GM18868 (cell line): ENCODE data around the gene KLHL10.
A peak's percentile ranks its signal among the peaks of the same experiment; 100 is the strongest.
"Not testable (repeated sequence)": the region's sequence is repeated elsewhere in the genome, so short reads cannot be mapped to it uniquely, and the experiment has no call there.

Experiments used
- ATAC-seq: cut with Tn5 transposase; IDR thresholded peaks from one replicate; pipeline ENCODE4 v1.9.1; 2021; ENCODE audit warnings: mild to moderate bottlenecking, moderate library complexity; ENCODE audit not compliant: unreplicated experiment

KLHL10 gene

DNA sequence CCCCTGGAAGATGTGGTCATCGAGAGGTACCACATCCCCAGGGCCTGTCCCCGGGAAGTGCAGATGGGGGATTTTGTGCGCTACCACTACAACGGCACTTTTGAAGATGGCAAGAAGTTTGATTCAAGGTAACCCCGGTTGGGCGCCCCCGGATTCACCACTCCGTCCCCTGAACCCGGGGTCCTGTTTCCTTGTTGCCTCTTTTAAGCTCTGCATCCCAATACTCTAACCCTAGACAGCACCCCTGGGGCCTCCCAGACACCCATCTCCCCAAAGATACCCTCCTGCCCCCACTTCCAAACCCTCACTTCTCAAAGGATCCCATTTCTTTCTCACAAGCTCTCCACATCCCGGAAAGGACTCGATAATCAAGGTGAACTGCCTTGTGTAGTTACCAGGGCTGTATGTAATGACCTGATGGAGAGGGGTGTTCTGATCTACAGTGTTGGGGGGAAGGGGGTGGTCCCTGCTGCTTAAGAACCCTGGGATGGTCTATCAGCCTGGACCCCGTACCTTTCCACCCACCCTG is 24.4 kb upstream of the KLHL10 start:
- ATAC-seq = no peak

DNA sequence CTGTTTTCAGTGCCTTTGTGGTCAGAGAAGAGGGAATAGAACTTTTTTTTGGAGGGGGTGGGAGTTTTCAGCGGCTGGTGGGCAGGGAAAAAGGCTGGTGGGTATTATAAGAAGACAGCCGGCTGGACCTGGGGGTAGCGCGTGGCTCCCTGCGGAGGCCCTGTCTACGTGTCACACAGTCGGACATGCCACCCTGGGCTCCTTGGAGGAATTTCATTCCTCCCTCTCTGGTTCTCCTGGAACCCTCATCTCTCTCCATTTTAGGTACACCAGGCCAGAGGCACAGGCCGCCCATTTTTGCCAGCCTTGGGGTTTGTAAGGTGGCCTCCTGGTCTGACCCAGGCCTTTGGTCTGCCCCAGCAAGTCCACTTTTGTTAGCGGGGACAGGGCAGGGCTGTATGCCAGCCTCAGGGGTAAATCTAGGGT is 23.9 kb upstream of the KLHL10 start:
- ATAC-seq = no peak

DNA sequence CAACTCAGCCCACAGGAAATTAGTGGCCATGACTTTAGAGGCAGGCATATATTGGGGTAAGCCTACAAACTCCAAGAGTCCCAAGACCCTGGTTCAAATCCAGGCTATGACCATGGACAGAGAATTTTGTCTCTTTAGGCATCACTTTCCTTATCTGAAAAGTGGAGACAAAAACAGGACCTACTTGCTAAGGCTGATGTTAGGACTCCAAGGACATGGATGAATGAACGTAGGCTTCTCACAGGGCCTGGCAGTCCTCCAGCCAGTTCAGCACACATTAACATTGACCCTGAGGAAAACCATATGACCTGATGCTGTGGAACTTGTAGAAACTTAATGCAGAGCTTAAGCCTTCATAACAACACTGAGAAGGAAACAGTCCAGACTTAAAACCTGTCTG is 23.4 kb upstream of the KLHL10 start:
- no peak for ATAC-seq

DNA sequence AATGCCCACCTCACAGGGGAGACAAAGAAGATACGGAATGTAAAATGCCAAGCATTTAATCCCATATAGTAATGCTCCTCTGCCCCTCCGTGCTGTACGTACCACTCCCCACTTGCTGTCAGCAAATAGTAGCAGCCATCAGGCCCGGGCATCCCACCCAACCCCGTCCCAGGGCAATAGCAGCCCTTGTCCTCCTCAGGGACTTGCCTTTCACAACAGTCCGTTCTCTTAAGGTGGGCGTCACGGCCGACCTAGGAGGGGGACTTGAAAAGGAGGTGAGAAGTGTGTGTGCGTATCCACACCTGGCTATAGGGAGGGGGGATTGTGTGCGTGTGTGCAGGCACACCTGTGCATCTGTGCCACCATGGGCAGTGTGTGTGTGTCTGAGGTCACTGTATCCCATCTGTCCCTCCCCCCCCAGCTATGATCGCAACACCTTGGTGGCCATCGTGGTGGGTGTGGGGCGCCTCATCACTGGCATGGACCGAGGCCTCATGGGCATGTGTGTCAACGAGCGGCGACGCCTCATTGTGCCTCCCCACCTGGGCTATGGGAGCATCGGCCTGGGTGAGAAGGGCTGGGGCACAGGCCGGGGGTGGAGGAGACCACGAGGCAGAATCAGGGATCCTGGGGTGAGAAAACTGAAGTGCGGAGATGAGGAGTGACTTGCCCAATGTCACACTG is 20.8 kb upstream of the KLHL10 start:
- ATAC-seq = no peak

DNA sequence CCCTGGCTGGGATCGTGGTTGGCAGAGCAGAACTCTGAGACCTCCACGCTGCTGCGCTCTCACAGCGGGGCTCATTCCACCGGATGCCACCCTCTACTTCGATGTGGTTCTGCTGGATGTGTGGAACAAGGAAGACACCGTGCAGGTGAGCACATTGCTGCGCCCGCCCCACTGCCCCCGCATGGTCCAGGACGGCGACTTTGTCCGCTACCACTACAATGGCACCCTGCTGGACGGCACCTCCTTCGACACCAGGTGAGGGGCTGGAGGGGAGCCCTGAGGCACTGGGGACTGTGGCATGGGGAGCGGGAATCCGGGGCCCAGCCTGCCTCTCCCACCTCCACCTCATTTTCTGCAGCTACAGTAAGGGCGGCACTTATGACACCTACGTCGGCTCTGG is 19.6 kb upstream of the KLHL10 start:
- no peak for ATAC-seq

DNA sequence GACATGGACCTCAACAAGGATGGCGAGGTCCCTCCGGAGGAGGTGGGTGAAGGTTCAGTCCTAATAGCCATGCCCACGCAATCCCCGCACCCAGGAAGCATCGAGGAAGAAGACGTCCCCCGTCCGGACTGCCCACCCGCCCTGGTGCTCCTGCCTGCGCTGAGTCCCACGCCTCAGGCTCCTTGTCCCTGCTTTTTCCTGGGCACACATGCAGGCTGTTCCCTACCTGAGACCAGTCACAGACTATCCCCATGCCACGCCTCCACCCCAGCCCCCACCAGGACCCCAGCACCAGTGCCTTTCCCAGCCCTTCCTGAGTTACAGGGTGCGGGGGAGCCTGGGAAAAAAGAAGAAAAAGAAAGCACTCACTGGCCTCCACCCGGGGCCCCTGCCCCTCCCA is 15.8 kb upstream of the KLHL10 start:
- no peak for ATAC-seq

DNA sequence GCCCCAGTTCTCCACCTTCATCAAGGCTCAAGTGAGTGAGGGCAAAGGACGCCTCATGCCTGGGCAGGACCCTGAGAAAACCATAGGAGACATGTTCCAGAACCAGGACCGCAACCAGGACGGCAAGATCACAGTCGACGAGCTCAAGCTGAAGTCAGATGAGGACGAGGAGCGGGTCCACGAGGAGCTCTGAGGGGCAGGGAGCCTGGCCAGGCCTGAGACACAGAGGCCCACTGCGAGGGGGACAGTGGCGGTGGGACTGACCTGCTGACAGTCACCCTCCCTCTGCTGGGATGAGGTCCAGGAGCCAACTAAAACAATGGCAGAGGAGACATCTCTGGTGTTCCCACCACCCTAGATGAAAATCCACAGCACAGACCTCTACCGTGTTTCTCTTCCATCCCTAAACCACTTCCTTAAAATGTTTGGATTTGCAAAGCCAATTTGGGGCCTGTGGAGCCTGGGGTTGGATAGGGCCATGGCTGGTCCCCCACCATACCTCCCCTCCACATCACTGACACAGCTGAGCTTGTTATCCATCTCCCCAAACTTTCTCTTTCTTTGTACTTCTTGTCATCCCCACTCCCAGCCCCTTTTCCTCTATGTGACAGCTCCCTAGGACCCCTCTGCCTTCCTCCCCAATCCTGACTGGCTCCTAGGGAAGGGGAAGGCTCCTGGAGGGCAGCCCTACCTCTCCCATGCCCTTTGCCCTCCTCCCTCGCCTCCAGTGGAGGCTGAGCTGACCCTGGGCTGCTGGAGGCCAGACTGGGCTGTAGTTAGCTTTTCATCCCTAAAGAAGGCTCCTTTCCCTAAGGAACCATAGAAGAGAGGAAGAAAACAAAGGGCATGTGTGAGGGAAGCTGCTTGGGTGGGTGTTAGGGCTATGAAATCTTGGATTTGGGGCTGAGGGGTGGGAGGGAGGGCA is 15.1 kb upstream of the KLHL10 start:
- ATAC-seq = no peak

DNA sequence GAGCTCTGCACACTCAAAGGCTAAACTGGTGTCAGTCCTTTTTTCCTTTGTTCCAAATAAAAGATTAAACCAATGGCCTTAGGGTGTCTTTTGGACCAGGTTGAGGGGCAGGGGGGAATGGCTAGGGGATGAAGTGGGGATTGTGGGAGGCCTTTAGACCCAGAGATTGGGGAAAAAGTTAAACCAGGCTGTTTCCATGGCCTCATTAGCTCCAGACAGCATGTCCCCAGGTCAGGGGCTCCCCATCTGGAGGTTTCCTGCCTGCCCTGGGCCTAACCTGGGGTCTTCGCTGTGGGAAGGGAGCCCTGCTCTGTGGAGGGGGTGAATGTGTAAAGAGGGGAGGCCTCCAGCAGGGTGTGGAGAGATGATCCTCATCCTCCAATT is 14.5 kb upstream of the KLHL10 start:
- ATAC-seq = no peak

DNA sequence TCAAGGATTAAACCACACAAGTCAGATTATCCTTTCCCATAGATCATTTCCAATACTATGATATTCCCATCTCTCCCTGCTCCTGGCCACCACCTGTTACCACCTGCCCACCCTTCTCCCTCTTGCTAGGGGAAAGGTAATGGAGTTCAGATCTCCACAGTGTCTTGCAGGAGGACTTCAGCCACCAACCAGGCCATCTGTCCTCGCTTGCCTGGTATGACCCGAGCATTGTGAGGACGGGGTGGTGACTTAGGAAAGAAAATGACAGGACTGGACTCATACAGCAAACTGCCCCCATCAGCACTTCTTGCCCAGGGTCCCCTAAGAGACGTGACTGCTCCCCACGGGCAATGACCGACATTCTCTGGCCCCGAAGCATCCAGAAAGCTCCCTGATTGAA is 14.0 kb upstream of the KLHL10 start:
- no peak for ATAC-seq

DNA sequence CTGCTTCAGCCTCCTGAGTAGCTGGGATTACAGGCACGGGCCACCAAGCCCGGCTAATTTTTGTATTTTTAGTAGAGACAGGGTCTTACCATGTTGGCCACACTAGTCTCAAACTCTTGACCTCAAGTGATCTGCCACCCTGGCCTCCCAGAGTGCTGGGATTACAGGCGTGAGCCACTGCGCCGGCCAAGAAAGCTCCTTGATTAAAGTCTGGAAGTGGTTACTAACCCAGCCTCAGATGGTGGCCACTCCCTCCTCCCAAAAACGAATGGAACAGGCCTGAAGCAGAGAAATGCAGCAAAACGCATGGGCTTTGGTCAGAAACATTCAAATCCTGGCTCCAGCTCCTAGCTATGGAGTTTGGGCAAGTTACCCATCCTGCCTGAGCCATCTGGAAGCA is 13.5 kb upstream of the KLHL10 start:
- ATAC-seq = no peak

DNA sequence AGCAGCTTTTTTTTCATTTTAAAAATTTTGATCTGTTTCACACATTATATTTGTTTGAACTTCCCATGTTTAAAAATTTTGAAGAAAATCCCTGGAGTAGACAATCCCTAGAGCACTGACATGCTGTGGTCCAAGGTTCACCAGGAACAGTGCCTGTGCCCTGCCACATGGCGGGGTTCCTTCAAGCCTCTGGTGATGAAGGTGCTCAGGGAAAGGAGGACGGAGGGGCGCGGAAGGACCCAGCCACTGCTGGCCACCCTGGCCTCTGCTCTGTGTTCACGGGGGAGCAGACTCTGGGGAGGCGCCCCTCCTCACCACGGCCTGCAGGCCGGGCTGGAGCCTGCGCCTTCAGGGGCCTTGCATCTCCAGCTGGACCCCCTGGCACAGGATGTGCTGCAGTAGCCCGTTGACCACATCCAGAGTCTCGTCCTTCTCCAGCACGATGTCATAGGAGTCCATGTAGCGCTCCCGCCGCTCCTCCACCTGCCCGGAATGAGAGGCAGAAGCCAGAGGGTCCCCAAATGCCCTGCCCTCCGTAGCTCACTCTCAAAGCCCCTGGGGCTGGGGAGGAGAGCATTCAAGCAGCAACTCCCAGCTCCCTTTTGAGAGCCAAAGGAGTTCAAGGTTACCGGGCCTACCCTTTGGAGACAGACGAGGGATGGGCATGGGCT is 12.3 kb upstream of the KLHL10 start:
- ATAC-seq = no peak

DNA sequence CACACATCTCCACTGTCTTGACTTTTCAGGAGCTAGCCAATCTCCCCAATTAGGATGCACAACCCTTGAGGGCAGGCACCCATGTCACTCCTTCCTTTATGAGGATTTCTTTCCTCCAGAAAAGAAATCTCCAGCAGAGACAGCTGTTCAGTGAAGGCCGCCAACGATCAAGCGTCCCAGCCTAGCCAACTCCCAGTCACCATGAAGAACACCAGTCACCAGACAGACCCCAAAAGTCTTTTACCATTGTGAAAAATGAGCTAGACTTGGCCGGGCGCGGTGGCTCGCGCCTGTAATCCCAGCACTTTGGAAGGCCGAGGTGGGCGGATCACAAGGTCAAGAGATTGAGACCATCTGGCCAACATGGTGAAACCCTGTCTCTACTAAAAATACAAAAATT is 7.7 kb upstream of the KLHL10 start:
- not testable (repeated sequence) for ATAC-seq

DNA sequence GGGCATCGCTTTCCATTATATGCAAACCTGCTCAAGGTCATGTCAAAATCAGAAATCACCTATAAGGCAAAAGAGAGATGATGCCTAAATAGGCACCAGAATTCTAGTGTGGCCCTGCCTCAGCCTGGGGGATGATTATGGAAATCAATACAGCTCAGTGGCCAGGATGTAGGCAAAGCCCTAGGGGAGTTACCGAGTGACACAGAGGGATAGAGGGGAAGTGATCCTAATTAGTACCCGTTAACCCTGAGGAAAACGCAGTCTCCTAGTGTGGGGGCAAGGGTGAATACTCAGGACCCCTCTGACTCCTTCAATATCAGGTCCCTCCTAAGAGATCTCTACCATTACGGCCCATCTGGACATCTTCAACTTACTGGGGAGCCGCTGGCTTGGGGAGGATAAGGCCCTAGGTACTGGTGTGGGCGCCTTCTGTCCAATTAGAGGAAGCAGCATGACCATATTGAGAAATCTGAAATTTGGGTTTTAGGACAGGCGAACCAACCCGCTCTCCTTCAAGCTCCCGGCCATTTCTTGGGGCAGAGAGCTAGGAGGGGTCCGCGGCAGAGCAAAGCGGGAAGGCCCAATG is 2.3 kb upstream of the KLHL10 start:
- ATAC-seq = no peak

DNA sequence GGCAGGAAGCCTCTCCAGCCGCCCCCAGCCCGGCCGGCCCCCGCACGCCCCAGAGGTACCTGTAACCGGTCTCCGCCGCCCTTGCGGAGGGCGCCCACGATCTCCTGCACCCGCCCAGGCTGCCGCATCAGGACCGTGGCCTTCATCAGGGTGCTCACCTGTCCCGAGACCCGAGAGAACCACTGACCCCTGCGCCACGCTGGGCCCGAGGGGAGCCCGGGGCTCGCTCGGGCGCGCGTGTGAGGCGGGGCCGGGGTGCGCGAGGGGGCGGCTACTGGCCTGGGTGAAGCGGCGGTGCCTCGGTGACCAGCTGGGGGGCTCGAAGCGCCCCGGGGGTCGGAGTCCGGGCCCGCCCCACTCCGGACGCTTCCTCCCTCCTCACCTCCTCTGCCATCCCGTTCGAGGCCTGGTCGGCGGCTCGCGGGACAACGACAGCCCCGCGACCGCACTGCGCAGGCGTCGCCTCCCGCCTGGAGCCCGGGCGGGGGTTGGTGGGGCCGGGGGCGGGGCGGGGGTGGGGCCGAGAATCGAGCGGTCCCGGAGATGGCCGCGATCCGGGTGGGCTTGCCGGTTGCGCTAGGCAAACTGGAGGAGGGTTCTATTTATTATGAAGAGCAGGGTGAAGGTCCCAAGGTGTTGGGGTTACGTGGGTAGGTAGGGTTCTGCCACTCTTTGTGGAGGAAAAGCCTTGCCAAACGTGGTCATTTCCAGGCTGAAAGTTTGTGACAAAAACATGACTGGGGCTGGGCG is 1.6 kb upstream of the KLHL10 start, which contains the start of gene NT5C3B:
Gene NT5C3B, minus strand, starts transcription at position 433 of the 750 bp plus-strand sequence. Its CDS starts 39 bp downstream, at position 394.
- peak; percentile 45 for ATAC-seq

DNA sequence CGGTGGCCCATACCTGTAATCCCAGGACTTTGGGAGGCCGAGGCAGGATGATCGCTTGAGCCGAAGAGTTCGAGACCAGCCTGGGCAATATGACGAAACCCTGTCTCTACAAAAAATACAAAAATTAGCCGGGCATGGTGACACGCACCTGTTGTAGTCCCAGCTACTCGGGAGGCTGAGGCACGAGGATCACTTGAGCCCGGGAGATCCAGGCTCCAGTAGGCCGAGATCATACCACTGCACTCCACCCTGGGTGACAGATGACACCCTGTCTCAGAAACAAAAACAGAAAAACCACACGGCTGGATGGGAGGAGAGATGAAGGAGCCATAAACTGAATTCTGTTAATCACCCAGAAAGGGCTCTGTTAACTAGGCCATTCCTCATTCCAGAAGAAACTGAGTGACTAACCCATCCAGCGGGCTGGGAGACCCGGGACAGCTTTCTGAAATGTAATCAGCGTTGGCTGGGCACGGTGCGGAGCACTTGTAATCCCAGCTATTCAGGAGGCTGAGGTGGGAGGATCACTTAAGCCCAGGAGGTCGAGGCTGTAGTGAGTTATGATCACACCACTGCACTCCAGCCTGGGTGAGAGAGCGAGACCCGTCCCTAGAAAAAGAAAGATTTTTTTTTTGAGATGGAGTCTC is 952 bp upstream of the KLHL10 start:
- ATAC-seq = no peak

DNA sequence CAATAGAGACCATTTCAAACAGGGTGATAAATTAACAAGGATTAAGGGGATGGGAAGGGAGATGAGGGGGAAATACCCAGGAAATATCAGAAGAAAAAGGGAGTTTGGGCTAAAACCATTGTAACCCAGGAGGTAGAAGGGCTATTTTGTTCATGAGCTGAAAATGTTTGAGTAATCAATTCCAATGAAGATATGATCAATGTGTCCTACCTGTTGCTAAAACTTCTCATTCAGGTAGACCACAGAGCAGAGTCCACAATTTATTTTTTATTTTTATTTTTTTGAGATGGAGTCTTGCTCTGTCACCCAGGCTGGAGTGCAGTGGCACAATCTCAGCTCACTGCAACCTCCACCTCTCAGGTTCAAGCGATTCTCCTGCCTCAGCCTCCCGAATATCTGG is 1.8 kb downstream of the KLHL10 start:
- not testable (repeated sequence) for ATAC-seq

DNA sequence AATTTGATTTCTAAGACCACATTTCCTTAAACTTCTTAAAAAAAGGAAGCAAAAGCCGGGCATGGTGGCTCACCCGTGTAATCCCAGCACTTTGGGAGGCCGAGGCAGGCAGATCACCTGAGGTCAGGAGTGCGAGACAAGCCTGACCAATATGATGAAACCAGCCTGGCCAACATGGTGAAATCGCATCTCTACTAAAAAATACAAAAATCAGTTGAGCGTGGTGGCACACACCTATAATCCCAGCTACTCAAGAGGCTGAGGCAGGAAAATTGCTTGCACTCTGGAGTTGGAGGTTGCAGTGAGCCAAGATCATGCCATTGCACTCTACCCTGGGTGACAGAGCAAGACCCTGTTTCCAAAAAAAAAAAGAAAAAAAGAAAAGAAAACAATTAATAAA is 3.2 kb downstream of the KLHL10 start:
- not testable (repeated sequence) for ATAC-seq

DNA sequence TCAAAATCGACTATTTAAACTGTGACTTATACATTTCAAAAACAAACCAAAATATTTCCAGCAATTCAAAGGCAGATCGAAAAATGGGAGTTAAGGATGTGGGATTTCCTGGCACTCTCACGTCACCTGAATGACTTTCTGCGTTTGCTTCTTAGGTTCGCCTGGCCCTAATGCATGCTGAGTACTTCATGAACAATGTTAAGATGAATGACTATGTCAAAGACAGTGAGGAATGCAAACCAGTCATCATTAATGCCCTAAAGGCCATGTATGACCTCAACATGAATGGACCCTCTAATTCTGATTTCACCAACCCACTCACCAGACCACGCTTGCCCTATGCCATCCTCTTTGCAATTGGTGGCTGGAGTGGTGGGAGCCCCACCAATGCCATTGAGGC is 7.3 kb downstream of the KLHL10 start:
- ATAC-seq = no peak

DNA sequence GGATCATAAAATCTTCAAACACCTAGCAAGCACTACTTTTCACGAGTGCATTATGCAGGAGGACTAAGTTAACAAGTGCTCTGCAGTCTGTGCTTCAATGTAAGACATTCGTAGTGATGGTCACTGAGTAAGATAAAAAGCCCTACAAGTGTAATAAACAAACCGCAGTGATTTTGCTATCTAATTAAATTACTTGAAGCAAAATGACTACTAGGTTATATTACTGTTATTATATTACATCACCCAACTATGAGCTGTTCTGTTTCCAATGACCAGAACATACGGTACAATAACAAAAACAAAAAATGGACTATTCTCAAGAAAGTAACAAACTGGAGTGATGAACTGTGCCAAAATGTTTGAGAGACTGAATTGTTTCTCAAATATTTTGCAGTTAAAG is 11.2 kb downstream of the KLHL10 start:
- no peak for ATAC-seq
